Measurements from ENCODE around the gene ABHD10. TPM values are rescaled to one million over a fixed set of nuclear protein-coding genes. Genes with fewer than 3 reads are reported as not detected.

Gene ABHD10
- total RNA-seq, 4 donors from 2014 or later = 6.5 to 15.0 (median 12.2) TPM

GRCh38 chr3:111948786-111949185 is 30.0 kb upstream of the ABHD10 start:
- peaks cover 3 to 14% (median 10%) of the 10 kb centered on the region in 4 donors for H3K4me1 ChIP-seq
- intact Hi-C loops (cut with DNase I) = no loop called here
- no peak for TF ChIP-seq POLR2AphosphoS5 (IDR thresholded peaks at IDR 0.05)
- no peak for TF ChIP-seq POLR2A (IDR thresholded peaks at IDR 0.05; ENCODE audit: low read depth)
- TF ChIP-seq CTCF (IDR thresholded peaks at IDR 0.05) = no peak
- no peak for TF ChIP-seq EP300 (IDR thresholded peaks at IDR 0.05)
- H3K9me3 ChIP-seq = no peaks in the 10 kb centered on the region
- H3K36me3 ChIP-seq = peaks cover 13 to 75% (median 44%) of the 10 kb centered on the region in 4 donors
- H3K4me3 ChIP-seq = no peak overlapping the region
- H3K27ac ChIP-seq (replicated peaks in 1 of 4) = no peak overlapping the region
- WGBS = 84% methylated on average over 9 of the region's 9 CpGs
- no peak for DNase-seq (ENCODE audit: extremely low spot score)
- H3K27me3 ChIP-seq = no peaks in the 10 kb centered on the region

GRCh38 chr3:111949712-111950111 is 29.1 kb upstream of the ABHD10 start:
- intact Hi-C loops (cut with DNase I) = no loop called here
- no peak for DNase-seq (ENCODE audit: extremely low spot score)
- H3K36me3 ChIP-seq = peaks cover 13 to 74% (median 46%) of the 10 kb centered on the region in 4 donors

GRCh38 chr3:111951032-111951431 is 27.8 kb upstream of the ABHD10 start:
- Histone ChIP-seq H3K9me3 (no peaks in the 10 kb centered on the region), H3K27ac (replicated peaks in 1 of 4) (no peak overlapping the region), H3K4me1 (peaks cover 3 to 14% (median 14%) of the 10 kb centered on the region in 4 donors), H3K36me3 (peaks cover 13 to 74% (median 44%) of the 10 kb centered on the region in 4 donors), H3K27me3 (no peaks in the 10 kb centered on the region), H3K4me3 (no peak overlapping the region)
- intact Hi-C loops (cut with DNase I) = no loop called here
- WGBS = 91% methylated on average over 2 of the region's 2 CpGs
- no peak for DNase-seq (ENCODE audit: extremely low spot score)
- no peak for TF ChIP-seq POLR2A (IDR thresholded peaks at IDR 0.05; ENCODE audit: low read depth)
- no peak for TF ChIP-seq CTCF (IDR thresholded peaks at IDR 0.05)
- TF ChIP-seq EP300 (IDR thresholded peaks at IDR 0.05) = no peak
- no peak for TF ChIP-seq POLR2AphosphoS5 (IDR thresholded peaks at IDR 0.05)

More at GRCh38 chr3:111949712-111950111, 29.1 kb upstream of the ABHD10 start:
- Histone ChIP-seq H3K27me3 (no peaks in the 10 kb centered on the region), H3K27ac (replicated peaks in 1 of 4) (no peak overlapping the region), H3K4me1 (peaks cover 3 to 14% (median 12%) of the 10 kb centered on the region in 4 donors), H3K9me3 (no peaks in the 10 kb centered on the region), H3K4me3 (no peak overlapping the region)
- no peak for TF ChIP-seq EP300 (IDR thresholded peaks at IDR 0.05)
- no peak for TF ChIP-seq POLR2A (IDR thresholded peaks at IDR 0.05; ENCODE audit: low read depth)
- TF ChIP-seq POLR2AphosphoS5 (IDR thresholded peaks at IDR 0.05) = no peak
- TF ChIP-seq CTCF (IDR thresholded peaks at IDR 0.05) = no peak
- 90% methylated on average over 3 of the region's 3 CpGs for WGBS

- H3K27me3 ChIP-seq = no peaks in the 10 kb centered on the region
- no peak for TF ChIP-seq CTCF (IDR thresholded peaks at IDR 0.05)
- no peak for TF ChIP-seq POLR2AphosphoS5 (IDR thresholded peaks at IDR 0.05)
- no peak for TF ChIP-seq POLR2A (IDR thresholded peaks at IDR 0.05; ENCODE audit: low read depth)
- intact Hi-C loops (cut with DNase I) = no loop called here
- no peak for DNase-seq (ENCODE audit: extremely low spot score)
- H3K27ac ChIP-seq (replicated peaks in 1 of 4) = no peak overlapping the region
- peaks cover 7 to 14% (median 9%) of the 10 kb centered on the region in 4 donors for H3K4me1 ChIP-seq
- H3K4me3 ChIP-seq = no peak overlapping the region
- peaks cover 13 to 70% (median 44%) of the 10 kb centered on the region in 4 donors for H3K36me3 ChIP-seq
- over 99% methylated on average over 5 of the region's 5 CpGs for WGBS
- no peaks in the 10 kb centered on the region for H3K9me3 ChIP-seq
Measured at GRCh38 chr3:111952086-111952485, 26.7 kb upstream of the ABHD10 start.

- Histone ChIP-seq H3K4me3 (no peak overlapping the region), H3K27ac (replicated peaks in 1 of 4) (no peak overlapping the region), H3K4me1 (peaks cover 0 to 14% (median 8%) of the 10 kb centered on the region in 4 donors), H3K36me3 (peaks cover 13 to 68% (median 42%) of the 10 kb centered on the region in 4 donors), H3K9me3 (no peaks in the 10 kb centered on the region), H3K27me3 (no peaks in the 10 kb centered on the region)
- intact Hi-C loops (cut with DNase I) = no loop called here
- no peak for DNase-seq (ENCODE audit: extremely low spot score)
- TF ChIP-seq POLR2A (IDR thresholded peaks at IDR 0.05; ENCODE audit: low read depth) = no peak
- no peak for TF ChIP-seq POLR2AphosphoS5 (IDR thresholded peaks at IDR 0.05)
- TF ChIP-seq EP300 (IDR thresholded peaks at IDR 0.05) = no peak
- no peak for TF ChIP-seq CTCF (IDR thresholded peaks at IDR 0.05)
- 95% methylated on average over 6 of the region's 6 CpGs for WGBS
Measured at GRCh38 chr3:111952866-111953450, 25.9 kb upstream of the ABHD10 start.
